Lower leg skin (tissue), 3 donors: ENCODE data around the gene WIPI1.

Source experiments
- CTCF ChIP-seq, 3 donors: fragments of 450-650 bp; IDR thresholded peaks; one replicate each; pipeline ENCODE4 v1.5.1; 2016; ENCODE audit warnings: antibody characterized with exemption in 3 of 3, mild to moderate bottlenecking in 3 of 3, moderate library complexity in 2 of 3
- POLR2A ChIP-seq, 2 donors: fragments of 450-650 bp; IDR thresholded peaks; one replicate each; pipeline ENCODE4 v1.6.1; 2016 to 2017; ENCODE audit warnings: antibody characterized with exemption in 2 of 2, mild to moderate bottlenecking in 1 of 2, moderate library complexity in 1 of 2

DNA sequence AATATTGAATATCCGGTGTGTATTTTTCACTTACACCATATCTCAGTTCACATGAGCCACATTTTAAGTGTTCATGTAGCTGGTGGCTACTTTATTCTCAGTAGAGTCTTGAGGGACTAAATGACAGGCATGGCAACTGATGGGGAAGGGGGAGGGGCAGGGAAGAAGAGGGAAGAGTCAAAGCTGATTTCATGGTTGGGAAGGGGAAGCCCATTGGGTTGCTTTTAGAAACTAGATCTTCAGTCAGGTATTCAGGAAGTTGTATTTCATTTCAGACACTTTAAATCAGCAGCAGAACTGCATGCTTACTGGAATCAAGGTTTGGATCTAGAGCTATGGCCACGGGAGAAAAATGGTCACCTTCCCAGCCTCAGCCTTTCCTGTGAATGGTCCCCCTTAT is 2.9 kb upstream of the WIPI1 start:
- TF ChIP-seq CTCF (IDR thresholded peaks at IDR 0.05): no peak
- TF ChIP-seq POLR2A (IDR thresholded peaks at IDR 0.05): no peak
